Measurements from ENCODE around the gene PIGV.
A peak's percentile ranks its signal among the peaks of the same experiment; 100 is the strongest.

Gene PIGV

GRCh38 chr1:26774462-26774861, 13.3 kb upstream of the PIGV start:
- DNase-seq (ENCODE audit: low spot score) = no peak

GRCh38 chr1:26775666-26776065, 12.1 kb upstream of the PIGV start:
- no peak for DNase-seq (ENCODE audit: low spot score)

- DNase-seq (ENCODE audit: low spot score) = no peak
These were observed 8.6 kb upstream of the PIGV start for GRCh38 chr1:26779098-26779668.

- DNase-seq (ENCODE audit: low spot score) = no peak
These were observed 7.3 kb upstream of the PIGV start for GRCh38 chr1:26780344-26780957.

- no peak for DNase-seq (ENCODE audit: low spot score)
These were observed 6.4 kb upstream of the PIGV start for GRCh38 chr1:26781206-26781825.

DNA sequence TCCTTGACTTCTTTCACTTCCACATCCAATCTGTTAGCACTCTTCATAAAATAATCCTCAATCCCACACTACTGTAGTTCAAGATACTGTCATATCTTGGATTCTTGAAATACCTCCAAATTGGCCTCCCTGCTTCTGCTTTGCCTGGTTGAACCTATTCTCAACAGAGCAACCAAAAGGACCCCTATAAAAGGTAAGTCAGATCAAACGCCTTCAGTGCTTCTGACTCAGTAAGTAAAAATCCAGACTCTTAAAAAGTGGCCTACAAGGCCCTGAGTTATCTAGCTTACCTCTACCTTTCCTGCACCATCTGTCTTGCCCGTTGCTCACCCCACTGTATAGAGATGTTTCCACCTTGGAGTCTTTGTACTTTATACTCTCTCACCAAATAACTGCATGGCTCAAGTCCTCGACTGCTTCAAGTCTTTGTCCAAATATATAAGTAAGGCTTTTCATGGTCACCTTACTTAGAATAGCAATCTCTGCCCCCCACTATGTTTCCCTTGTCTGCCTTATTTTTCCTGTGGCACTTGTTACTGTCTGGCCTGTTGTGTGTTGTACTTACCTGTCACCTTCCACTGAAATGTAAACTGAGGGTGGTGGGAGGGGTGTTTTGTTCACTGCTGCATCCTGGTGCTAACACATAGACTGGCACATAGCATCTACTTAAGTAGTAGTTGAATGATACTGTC, 5.1 kb upstream of the PIGV start:
- DNase-seq (ENCODE audit: low spot score) = no peak

GRCh38 chr1:26783646-26784022, 4.1 kb upstream of the PIGV start:
- no peak for DNase-seq (ENCODE audit: low spot score)

DNA sequence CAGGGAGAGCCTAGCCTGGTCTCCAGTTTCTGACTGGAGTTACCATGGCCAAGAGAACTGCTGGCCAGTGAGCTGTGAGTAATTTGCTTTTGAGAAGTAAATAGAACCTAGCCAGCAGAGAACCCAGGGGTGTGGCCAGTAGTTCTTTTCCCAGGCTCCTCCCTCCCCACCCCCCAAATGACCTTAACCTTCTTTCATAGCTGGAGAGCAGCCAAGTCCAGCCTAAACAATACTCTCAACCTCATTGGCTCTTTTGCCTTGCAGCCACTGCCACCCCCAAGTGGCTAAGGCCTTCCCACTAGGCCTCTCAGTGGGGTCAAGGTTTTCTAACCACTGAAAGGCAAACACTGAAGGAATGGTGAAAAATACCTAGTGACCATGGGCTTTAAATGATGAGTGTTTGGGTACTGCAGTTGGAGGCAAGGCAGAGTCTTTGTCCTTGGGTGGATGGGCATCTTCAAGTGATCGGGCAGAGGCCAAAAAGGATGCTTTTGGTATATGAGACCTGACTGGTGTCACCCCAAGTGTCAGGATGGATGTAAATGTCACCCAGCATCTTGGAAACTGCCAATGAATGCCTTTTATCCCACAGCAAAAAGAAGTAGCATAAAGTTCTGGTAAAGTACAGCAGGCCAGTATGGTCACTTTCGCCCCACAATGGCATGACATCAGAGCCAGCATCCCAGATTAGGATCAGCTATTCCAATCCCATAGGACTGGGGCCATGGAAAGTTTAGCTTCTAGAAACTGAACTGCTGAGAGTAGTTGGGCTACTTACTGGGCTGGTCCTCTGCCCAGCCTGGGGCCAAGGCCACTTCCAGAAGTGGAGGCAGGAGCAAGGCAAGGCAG, 3.5 kb upstream of the PIGV start:
- DNase-seq (ENCODE audit: low spot score) = peak; percentile 76

DNA sequence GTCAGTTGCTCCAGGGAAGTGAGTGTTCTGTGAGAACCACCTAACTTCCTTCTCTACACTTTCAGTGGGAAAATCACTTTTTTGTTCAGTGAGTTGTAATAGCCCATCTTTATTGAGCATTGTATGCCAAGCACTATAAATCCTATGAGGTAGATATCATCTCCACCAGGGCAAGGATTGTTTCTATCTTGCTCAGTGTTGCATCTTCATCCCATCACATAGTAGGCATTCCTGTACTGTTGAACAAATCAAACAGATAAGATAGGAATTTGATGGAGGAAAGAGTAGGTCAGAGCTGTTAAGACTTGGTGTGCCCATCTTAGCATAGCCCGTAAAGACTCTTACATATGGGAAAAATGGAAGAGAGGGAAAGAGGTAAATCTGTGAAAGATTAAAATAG, 2.9 kb upstream of the PIGV start:
- no peak for DNase-seq (ENCODE audit: low spot score)

DNA sequence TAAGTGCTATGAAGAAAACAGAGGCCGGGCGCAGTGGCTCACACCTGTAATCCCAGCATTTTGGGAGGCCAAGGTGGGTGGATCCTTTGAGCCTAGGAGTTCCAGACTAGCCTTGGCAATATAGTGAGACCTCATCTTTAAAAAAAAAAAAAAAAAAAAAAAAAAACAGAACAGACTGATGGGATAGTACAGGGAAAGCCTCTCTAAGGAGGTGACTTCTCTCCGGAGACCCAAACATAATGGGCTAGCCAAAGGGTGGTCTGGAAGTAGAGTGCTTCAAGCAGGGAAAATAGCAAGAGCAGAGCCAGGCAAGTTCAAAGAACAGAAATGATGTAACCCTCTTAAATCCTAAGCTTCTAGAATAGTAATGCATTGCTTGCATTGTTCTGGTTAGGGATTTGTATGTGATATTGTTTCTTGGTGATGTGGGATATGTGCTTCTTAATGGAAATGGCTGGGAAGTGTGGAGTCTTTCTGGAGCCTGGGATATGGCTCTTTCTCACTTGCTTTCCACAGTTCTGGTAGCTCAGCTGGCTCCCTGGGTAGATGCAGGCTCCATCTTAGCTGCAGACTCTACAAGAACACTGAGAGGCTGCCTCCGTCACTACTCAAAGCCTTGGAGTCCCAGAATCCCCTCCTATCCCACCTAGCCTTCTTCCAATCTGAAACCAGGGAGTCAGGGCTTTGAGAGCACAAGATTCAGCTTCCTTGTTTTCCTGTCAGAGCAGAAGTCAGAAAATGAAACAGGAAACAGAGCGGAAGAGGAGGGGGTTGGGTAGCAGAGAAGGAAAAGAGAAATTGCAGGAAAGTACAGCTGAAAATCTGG, 1.9 kb upstream of the PIGV start:
- DNase-seq (ENCODE audit: low spot score) = no peak

DNA sequence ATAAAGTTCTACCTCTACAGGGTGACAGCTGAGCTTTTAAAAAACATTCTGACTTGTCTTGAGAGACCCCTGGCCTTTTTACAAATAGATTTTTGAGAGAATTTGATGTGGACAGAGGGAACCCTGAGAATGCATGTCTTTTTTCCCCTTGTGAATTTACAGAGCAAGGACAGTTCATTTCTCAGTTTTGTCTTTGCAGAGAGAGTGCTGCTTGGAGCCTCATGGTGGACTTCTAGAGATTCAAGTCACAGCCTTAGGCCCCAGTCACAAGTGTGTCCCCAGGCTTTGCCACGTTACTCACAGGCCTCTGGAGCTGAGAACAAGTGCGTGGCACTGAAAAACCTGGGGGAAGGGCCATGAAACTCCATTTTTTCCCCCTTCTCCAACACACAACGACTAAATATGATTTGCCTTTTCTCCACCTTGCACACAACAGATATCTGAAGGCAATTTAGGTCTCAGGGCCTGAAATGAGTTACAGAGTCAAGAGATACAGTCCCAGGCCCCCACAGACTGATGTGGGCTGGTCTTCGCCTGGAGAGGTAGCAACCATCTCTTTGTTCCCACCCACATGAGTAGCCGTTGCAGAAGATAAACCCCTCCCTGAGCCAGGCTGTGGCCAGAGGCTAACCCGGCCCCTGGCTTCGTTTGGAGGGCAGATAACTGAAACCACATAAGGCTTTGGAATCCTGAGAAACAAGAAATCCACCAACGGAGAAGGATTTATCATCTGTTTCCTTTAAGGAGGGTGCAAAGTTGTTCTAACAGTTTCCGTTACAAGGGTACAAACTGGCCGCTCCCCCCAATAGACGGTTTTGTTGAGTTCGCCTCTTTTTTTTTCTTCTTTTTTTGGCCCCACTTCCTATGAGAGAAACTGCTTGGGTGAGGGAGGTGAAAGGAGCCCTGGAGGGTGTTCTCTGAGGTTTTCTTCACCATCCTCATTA, 1.0 kb upstream of the PIGV start:
- peak; percentile 82 for DNase-seq (ENCODE audit: low spot score)

DNA sequence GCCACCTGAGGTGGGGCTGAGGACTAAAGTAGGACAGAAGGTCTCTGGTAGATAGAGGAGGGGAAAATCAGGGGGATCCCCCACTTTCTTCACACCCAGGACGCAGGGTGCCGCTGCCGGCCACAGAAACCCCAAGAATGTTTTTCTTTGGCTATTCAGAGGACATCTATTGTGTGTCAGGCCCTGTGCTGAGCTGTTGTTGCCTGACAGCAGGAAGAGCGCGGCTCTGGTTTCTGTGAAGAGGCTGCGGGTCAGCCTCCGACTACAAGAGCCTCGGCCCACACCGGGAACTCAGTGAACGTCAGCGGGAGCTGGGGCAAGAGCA, 407 bp upstream of the PIGV start:
- peak; percentile 34 for DNase-seq (ENCODE audit: low spot score)

DNA sequence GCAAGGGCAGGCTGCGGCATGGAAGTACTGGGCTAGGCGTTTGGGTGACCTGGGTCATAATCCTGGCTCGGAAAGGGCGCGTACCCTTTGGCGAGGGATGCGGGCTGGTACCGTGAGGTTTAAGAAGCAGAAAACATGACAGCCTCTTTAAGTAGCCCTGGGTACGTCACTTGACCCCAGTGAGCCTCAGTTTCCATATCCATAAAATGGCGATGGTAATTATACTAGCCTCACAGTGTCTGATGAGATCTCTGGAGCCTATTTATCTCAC, 700 bp downstream of the PIGV start:
- no peak for DNase-seq (ENCODE audit: low spot score)

GRCh38 chr1:26788836-26789611, 1.3 kb downstream of the PIGV start:
- peak; percentile 87 for DNase-seq (ENCODE audit: low spot score)

DNA sequence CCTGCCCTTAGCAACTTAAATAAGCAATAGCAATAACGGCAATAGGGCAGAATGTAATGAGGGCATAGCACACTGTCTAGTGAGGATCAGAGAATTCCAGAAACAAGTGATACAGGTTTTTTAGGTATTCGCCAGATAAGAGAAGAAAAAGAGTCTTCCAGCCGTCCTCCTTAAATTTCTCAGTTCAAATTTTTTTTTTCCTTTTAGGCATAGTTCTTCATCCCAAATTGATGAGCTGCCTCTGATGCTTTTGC, 1.8 kb downstream of the PIGV start:
- DNase-seq (ENCODE audit: low spot score) = no peak

DNA sequence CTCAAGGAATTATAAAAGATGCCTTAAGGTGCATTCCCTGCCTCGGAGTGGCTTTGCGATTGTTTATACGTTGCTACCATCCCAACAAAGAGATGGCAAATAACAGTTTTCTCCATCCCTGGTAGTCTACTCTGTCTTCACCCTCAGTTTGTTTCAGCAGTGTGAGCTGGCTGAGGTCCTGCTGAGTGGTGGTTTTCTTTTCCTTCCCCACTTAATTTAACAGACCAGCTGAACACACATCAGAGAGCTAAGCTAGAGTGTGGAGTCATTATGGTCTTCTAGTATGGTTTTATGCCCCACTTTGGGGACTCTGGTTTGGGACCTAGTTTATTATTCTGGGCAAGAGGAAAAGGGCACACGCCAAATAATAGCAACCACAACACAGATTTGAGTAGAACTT, 2.2 kb downstream of the PIGV start:
- DNase-seq (ENCODE audit: low spot score) = no peak

DNA sequence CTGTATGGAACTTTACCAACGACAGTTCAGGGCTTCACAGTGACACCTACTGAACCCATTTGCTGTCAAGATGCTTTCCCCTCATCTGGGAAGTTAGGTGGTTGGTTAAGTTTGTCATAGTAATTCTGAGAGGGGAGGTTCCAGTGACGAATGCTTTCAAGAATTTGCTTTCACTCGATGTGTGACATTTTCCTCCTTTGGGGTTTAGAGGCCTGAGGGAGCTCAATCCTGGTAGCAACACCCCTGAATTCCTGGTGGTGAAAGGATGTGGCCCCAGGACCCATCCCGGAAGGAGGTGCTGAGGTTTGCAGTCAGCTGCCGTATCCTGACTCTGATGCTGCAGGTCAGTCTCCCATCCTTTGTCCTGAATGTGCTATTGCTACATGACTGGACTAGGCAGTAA, 2.8 kb downstream of the PIGV start:
- no peak for DNase-seq (ENCODE audit: low spot score)

DNA sequence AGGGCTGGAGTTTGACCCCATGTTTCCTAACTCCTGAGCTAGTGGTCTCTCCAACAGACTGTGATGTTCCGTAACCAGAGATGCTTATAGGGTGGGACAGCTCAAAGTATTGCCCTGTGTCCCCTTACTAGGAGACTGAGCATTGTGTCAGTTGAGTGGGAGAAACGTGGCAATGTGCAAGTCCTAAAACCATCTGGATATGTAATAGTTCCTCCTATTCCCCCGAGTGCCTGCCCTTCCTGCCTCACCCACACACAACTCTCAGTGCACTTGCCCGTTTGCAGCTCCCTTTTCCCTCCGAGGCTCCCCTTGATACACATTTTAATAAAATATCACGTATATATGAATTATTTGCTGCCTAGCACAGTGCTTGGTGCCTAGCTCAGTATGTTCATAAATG, 3.4 kb downstream of the PIGV start:
- DNase-seq (ENCODE audit: low spot score) = no peak

GRCh38 chr1:26791626-26792025, 3.9 kb downstream of the PIGV start:
- DNase-seq (ENCODE audit: low spot score) = no peak

GRCh38 chr1:26792924-26793323, 5.2 kb downstream of the PIGV start:
- no peak for DNase-seq (ENCODE audit: low spot score)
